Trophoblast cell (in vitro differentiated cells and primary cell): Measurements from ENCODE around the gene PTPRO.

Experiments used
- DNase-seq, 2 donors: peaks; one replicate each; pipeline ENCODE4 v3.0.0-alpha.2; 2016
- H2AFZ ChIP-seq: 2 replicates; pipeline ENCODE4 v1.6.1; 2013; ENCODE audit warnings: low read length, moderate library complexity, mild to moderate bottlenecking; ENCODE audit not compliant: insufficient read depth, poor library complexity
- H2AK5ac ChIP-seq: 2 replicates; pipeline ENCODE4 v1.6.1; 2013; ENCODE audit warnings: mild to moderate bottlenecking, low read length
- H2BK120ac ChIP-seq: 2 replicates; pipeline ENCODE4 v1.6.1; 2013; ENCODE audit warnings: low read length, mild to moderate bottlenecking, moderate library complexity; ENCODE audit not compliant: insufficient read depth, poor library complexity
- H2BK12ac ChIP-seq: 2 replicates; pipeline ENCODE4 v1.6.1; 2013; ENCODE audit warnings: mild to moderate bottlenecking, low read length, moderate library complexity
- H2BK5ac ChIP-seq: 2 replicates; pipeline ENCODE4 v1.6.1; 2013; ENCODE audit warnings: low read length, low read depth, moderate library complexity, mild to moderate bottlenecking; ENCODE audit not compliant: poor library complexity
- H3K14ac ChIP-seq: 2 replicates; pipeline ENCODE4 v1.6.1; 2013; ENCODE audit warnings: mild to moderate bottlenecking, low read length
- H3K18ac ChIP-seq: 2 replicates; pipeline ENCODE4 v1.6.1; 2013; ENCODE audit warnings: mild to moderate bottlenecking, low read length
- H3K23ac ChIP-seq: 2 replicates; pipeline ENCODE4 v1.6.1; 2013; ENCODE audit warnings: low read length
- H3K27ac ChIP-seq: 2 replicates; pipeline ENCODE4 v1.5.1; 2013; ENCODE audit warnings: low read depth, mild to moderate bottlenecking, inconsistent platforms, low read length, moderate library complexity
- H3K27me3 ChIP-seq: 2 replicates; pipeline ENCODE4 v1.6.1; 2013; ENCODE audit warnings: inconsistent platforms, mild to moderate bottlenecking, low read length, moderate library complexity; ENCODE audit not compliant: insufficient read depth
- H3K36me3 ChIP-seq, 2 experiments: 1 replicate in 1 of 2; 2 replicates in 1 of 2; pipeline ENCODE4 v1.6.1; 2013; ENCODE audit warnings: low read length in 2 of 2, mild to moderate bottlenecking in 2 of 2, moderate library complexity in 1 of 2; ENCODE audit not compliant: insufficient read depth in 2 of 2, control insufficient read depth in 1 of 2
- H3K4ac ChIP-seq: 2 replicates; pipeline ENCODE4 v1.6.1; 2013; ENCODE audit warnings: low read depth, mild to moderate bottlenecking, low read length, moderate library complexity
- H3K4me1 ChIP-seq, 2 experiments: 1 replicate in 1 of 2; 2 replicates in 1 of 2; pipeline ENCODE4 v1.6.1; 2013; ENCODE audit warnings: low read length in 2 of 2, mild to moderate bottlenecking in 2 of 2, moderate library complexity in 1 of 2; ENCODE audit not compliant: insufficient read depth in 2 of 2, control insufficient read depth in 1 of 2
- H3K4me2 ChIP-seq: 2 replicates; pipeline ENCODE4 v1.6.1; 2013; ENCODE audit warnings: inconsistent platforms, mild to moderate bottlenecking, low read length, moderate library complexity
- H3K4me3 ChIP-seq: 2 replicates; pipeline ENCODE4 v1.5.1; 2013; ENCODE audit warnings: mild to moderate bottlenecking, low read depth, low read length, inconsistent platforms
- H3K79me1 ChIP-seq: one replicate; pipeline ENCODE4 v1.6.1; 2013; ENCODE audit warnings: low read length
- H3K79me2 ChIP-seq: 2 replicates; pipeline ENCODE4 v1.6.1; 2013; ENCODE audit warnings: low read length, mild to moderate bottlenecking; ENCODE audit not compliant: control insufficient read depth, insufficient read depth, poor library complexity
- H3K9ac ChIP-seq: 2 replicates; pipeline ENCODE4 v1.6.1; 2013; ENCODE audit warnings: mild to moderate bottlenecking, low read length
- H3K9me3 ChIP-seq: 2 replicates; pipeline ENCODE4 v1.6.1; 2013; ENCODE audit warnings: low read depth, mild to moderate bottlenecking, control low read depth, inconsistent platforms, low read length; ENCODE audit not compliant: insufficient read depth
- H4K12ac ChIP-seq: 2 replicates; pipeline ENCODE4 v1.6.1; 2013; ENCODE audit warnings: low read depth, mild to moderate bottlenecking, low read length, moderate library complexity
- H4K8ac ChIP-seq: 2 replicates; pipeline ENCODE4 v1.6.1; 2013; ENCODE audit warnings: low read depth, mild to moderate bottlenecking, low read length, moderate library complexity
- H4K91ac ChIP-seq: one replicate; pipeline ENCODE4 v1.6.1; 2013; ENCODE audit warnings: low read depth, mild to moderate bottlenecking, low read length, moderate library complexity
- WGBS: extraction: QIAGEN DNeasy Blood & Tissue Kit; methylation state at CpG from one replicate; pipeline ENCODE4 v1.1.7; 2013; ENCODE audit warnings: missing lambda C conversion rate; ENCODE audit not compliant: insufficient read length, insufficient coverage; ENCODE audit errors: extremely low coverage; 5-methylcytosine and 5-hydroxymethylcytosine counted together

PTPRO gene

GRCh38 chr12:15535352-15535781 is 213.1 kb downstream of the PTPRO start:
- Histone ChIP-seq H3K79me2 (no peaks in the 10 kb centered on the region), H3K4me1 (no peaks in the 10 kb centered on the region), H2AK5ac (no peak overlapping the region), H3K4me2 (no peak overlapping the region), H3K79me1 (no peaks in the 10 kb centered on the region), H3K9me3 (no peaks in the 10 kb centered on the region), H3K23ac (no peak overlapping the region), H4K91ac (no peak overlapping the region), H3K4ac (no peak overlapping the region), H3K18ac (no peak overlapping the region), H2AFZ (no peak overlapping the region), H3K4me3 (no peak overlapping the region), H4K8ac (no peak overlapping the region), H3K14ac (no peak overlapping the region), H2BK5ac (no peak overlapping the region), H3K27ac (no peak overlapping the region), H4K12ac (no peak overlapping the region), H3K27me3 (no peaks in the 10 kb centered on the region), H2BK12ac (no peak overlapping the region), H2BK120ac (no peak overlapping the region), H3K9ac (no peak overlapping the region), H3K36me3 (no peaks in the 10 kb centered on the region)
- WGBS: no CpG with 5 or more reads among the region's 6 CpGs
- no peak for DNase-seq

- DNase-seq: no peak
- Histone ChIP-seq H3K9me3 (no peaks in the 10 kb centered on the region), H2AK5ac (no peak overlapping the region), H2BK120ac (no peak overlapping the region), H4K12ac (no peak overlapping the region), H2BK12ac (no peak overlapping the region), H3K4ac (no peak overlapping the region), H3K14ac (no peak overlapping the region), H3K4me1 (no peaks in the 10 kb centered on the region), H3K79me1 (no peaks in the 10 kb centered on the region), H3K18ac (no peak overlapping the region), H2BK5ac (no peak overlapping the region), H4K91ac (no peak overlapping the region), H3K4me2 (no peak overlapping the region), H3K27ac (no peak overlapping the region), H3K27me3 (no peaks in the 10 kb centered on the region), H3K9ac (no peak overlapping the region), H2AFZ (no peak overlapping the region), H4K8ac (no peak overlapping the region), H3K79me2 (no peaks in the 10 kb centered on the region), H3K36me3 (no peaks in the 10 kb centered on the region), H3K23ac (no peak overlapping the region), H3K4me3 (no peak overlapping the region)
- no CpG with 5 or more reads among the region's 4 CpGs for WGBS
Measured at GRCh38 chr12:15536446-15536845, 214.1 kb downstream of the PTPRO start.

- DNase-seq: no peak
- H3K27me3 ChIP-seq: no peaks in the 10 kb centered on the region
- H3K36me3 ChIP-seq: no peaks in the 10 kb centered on the region
- H2AK5ac ChIP-seq: no peak overlapping the region
- H3K18ac ChIP-seq: no peak overlapping the region
- H3K79me1 ChIP-seq: no peaks in the 10 kb centered on the region
- no peak overlapping the region for H3K14ac ChIP-seq
- H4K8ac ChIP-seq: no peak overlapping the region
- no peak overlapping the region for H3K4me2 ChIP-seq
- H3K79me2 ChIP-seq: no peaks in the 10 kb centered on the region
- H2BK120ac ChIP-seq: no peak overlapping the region
- no peak overlapping the region for H3K23ac ChIP-seq
- H3K9ac ChIP-seq: no peak overlapping the region
- H2BK12ac ChIP-seq: no peak overlapping the region
- H4K12ac ChIP-seq: no peak overlapping the region
- no peak overlapping the region for H3K4ac ChIP-seq
- H2BK5ac ChIP-seq: no peak overlapping the region
- no peaks in the 10 kb centered on the region for H3K9me3 ChIP-seq
- no peak overlapping the region for H2AFZ ChIP-seq
- no CpG with 5 or more reads among the region's 1 CpG for WGBS
- no peak overlapping the region for H3K27ac ChIP-seq
- H4K91ac ChIP-seq: no peak overlapping the region
- no peak overlapping the region for H3K4me3 ChIP-seq
- no peaks in the 10 kb centered on the region for H3K4me1 ChIP-seq
Measured at GRCh38 chr12:15538881-15539280, 216.6 kb downstream of the PTPRO start.

- Histone ChIP-seq H3K27ac (no peak overlapping the region), H3K36me3 (no peaks in the 10 kb centered on the region), H3K4ac (no peak overlapping the region), H2AK5ac (no peak overlapping the region), H3K4me1 (no peaks in the 10 kb centered on the region), H2BK5ac (no peak overlapping the region), H3K9ac (no peak overlapping the region), H2BK120ac (no peak overlapping the region), H3K14ac (no peak overlapping the region), H4K8ac (no peak overlapping the region), H3K4me3 (no peak overlapping the region), H3K79me2 (no peaks in the 10 kb centered on the region), H2BK12ac (no peak overlapping the region), H2AFZ (no peak overlapping the region), H4K91ac (no peak overlapping the region), H3K79me1 (no peaks in the 10 kb centered on the region), H3K4me2 (no peak overlapping the region), H3K9me3 (no peaks in the 10 kb centered on the region), H3K23ac (no peak overlapping the region), H4K12ac (no peak overlapping the region), H3K18ac (no peak overlapping the region), H3K27me3 (no peaks in the 10 kb centered on the region)
- WGBS: no CpG with 5 or more reads among the region's 2 CpGs
- DNase-seq: no peak
Measured at GRCh38 chr12:15540005-15540404, 217.7 kb downstream of the PTPRO start.
